GM19438 (cell line): ENCODE data around the gene STBD1.
"Not testable (repeated sequence)": the region's sequence is repeated elsewhere in the genome, so short reads cannot be mapped to it uniquely, and the experiment has no call there.

Experiments
- ATAC-seq: cut with Tn5 transposase; IDR thresholded peaks from one replicate; pipeline ENCODE4 v1.9.1; 2021; ENCODE audit warnings: low read depth; ENCODE audit not compliant: unreplicated experiment

Gene STBD1

GRCh38 chr4:76305971-76306881, at the start of gene STBD1:
Gene STBD1 (plus strand): TSS chr4:76306733. CDS start chr4:76306770, 37 bp downstream.
- ATAC-seq, result no peak

GRCh38 chr4:76256968-76257367, 49.6 kb upstream of the STBD1 start:
- ATAC-seq, result no peak

- no peak for ATAC-seq
These were observed 48.7 kb upstream of the STBD1 start for GRCh38 chr4:76257824-76258223.

- ATAC-seq, result no peak
These were observed 46.0 kb upstream of the STBD1 start for GRCh38 chr4:76260571-76260970.

- no peak for ATAC-seq
These were observed 40.8 kb upstream of the STBD1 start for GRCh38 chr4:76265631-76266218.

GRCh38 chr4:76266627-76267026, 39.9 kb upstream of the STBD1 start:
- ATAC-seq, result no peak

- no peak for ATAC-seq
These were observed 38.7 kb upstream of the STBD1 start for GRCh38 chr4:76267811-76268210.

GRCh38 chr4:76270244-76271175, 36.0 kb upstream of the STBD1 start:
- no peak for ATAC-seq

- no peak for ATAC-seq
These were observed 35.3 kb upstream of the STBD1 start for GRCh38 chr4:76271248-76271647.

- ATAC-seq, result no peak
These were observed 34.5 kb upstream of the STBD1 start for GRCh38 chr4:76272073-76272472.

GRCh38 chr4:76272582-76272981, 34.0 kb upstream of the STBD1 start:
- no peak for ATAC-seq

- no peak for ATAC-seq
These were observed 33.5 kb upstream of the STBD1 start for GRCh38 chr4:76272999-76273398.

GRCh38 chr4:76275486-76276124, 30.9 kb upstream of the STBD1 start:
- ATAC-seq, result no peak

- no peak for ATAC-seq
These were observed 29.7 kb upstream of the STBD1 start for GRCh38 chr4:76276813-76277212.

GRCh38 chr4:76277667-76278066, 28.9 kb upstream of the STBD1 start:
- no peak for ATAC-seq

- no peak for ATAC-seq
These were observed 27.9 kb upstream of the STBD1 start for GRCh38 chr4:76278583-76278982.

GRCh38 chr4:76279462-76279861, 27.1 kb upstream of the STBD1 start:
- no peak for ATAC-seq

- no peak for ATAC-seq
These were observed 25.8 kb upstream of the STBD1 start for GRCh38 chr4:76280488-76281441.

GRCh38 chr4:76281594-76281993, 24.9 kb upstream of the STBD1 start:
- not testable (repeated sequence) for ATAC-seq
